SK-N-SH (cell line): ENCODE results near the gene FFAR4. TPM values are rescaled to one million over a fixed set of nuclear protein-coding genes. Genes with fewer than 3 reads are reported as not detected.

Experiments used
- CTCF ChIA-PET: fragments of 300-600, 350-600 bp; formaldehyde crosslinking; extraction: SDS; loops from one replicate; lab custom pipeline; 2021; lab: Yijun Ruan, JAX
- POLR2A ChIA-PET: fragments of 350-600 bp; sonication (Branson Sonifier 250); formaldehyde crosslinking; extraction: SDS; loops from one replicate; lab custom pipeline; 2020; ENCODE audit warnings: antibody characterized with exemption, inconsistent platforms; lab: Yijun Ruan, JAX
- DNase-seq: peaks from one replicate; pipeline ENCODE4 v3.0.0; 2012
- H2AFZ ChIP-seq: fragments of 200-600 bp; sonication (generic); 2 replicates; pipeline ENCODE4 v1.8.1; 2016; ENCODE audit warnings: antibody characterized with exemption, mild to moderate bottlenecking, low read depth
- H3F3A ChIP-seq: fragments of 200-600 bp; sonication (generic); replicated peaks from 2 replicates; pipeline ENCODE3; 2016; ENCODE audit warnings: antibody characterized with exemption, mild to moderate bottlenecking; ENCODE audit not compliant: insufficient read depth
- H3K27ac ChIP-seq, 2 experiments: fragments of 200-500 bp in 1 of 2; fragments of 200-600 bp in 1 of 2; sonication (Bioruptor generic) in 1 of 2; sonication (generic), shearing (Covaris generic) in 1 of 2; 2 replicates each; pipeline versions ENCODE4 v1.5.1 to v1.6.1; 2014 to 2016; ENCODE audit warnings: low read depth in 2 of 2, inconsistent platforms in 1 of 2, low read length in 1 of 2, mild to moderate bottlenecking in 1 of 2, mixed read lengths in 1 of 2
- H3K27me3 ChIP-seq: fragments of 200-600 bp; sonication (generic), shearing (Covaris generic); 2 replicates; pipeline ENCODE4 v1.6.1; 2016; ENCODE audit warnings: mixed run types; ENCODE audit not compliant: insufficient read depth
- H3K36me3 ChIP-seq, 2 experiments: fragments of 200-500 bp in 1 of 2; fragments of 200-600 bp in 1 of 2; sonication (Bioruptor generic) in 1 of 2; sonication (generic) in 1 of 2; replicated peaks in 1 of 2; 2 replicates each; pipeline versions ENCODE3 to v1.5.1; 2014 to 2016; ENCODE audit warnings: low read length in 1 of 2, mild to moderate bottlenecking in 1 of 2; ENCODE audit not compliant: insufficient read depth in 2 of 2, control insufficient read depth in 1 of 2
- H3K4me1 ChIP-seq, 2 experiments: fragments of 200-500 bp in 1 of 2; fragments of 200-600 bp in 1 of 2; sonication (Bioruptor generic) in 1 of 2; sonication (generic), shearing (Covaris generic) in 1 of 2; 2 replicates each; pipeline versions ENCODE4 v1.5.1 to v1.6.1; 2014 to 2016; ENCODE audit warnings: low read depth in 1 of 2, low read length in 1 of 2, mixed run types in 1 of 2; ENCODE audit not compliant: insufficient read depth in 2 of 2, control insufficient read depth in 1 of 2
- H3K4me2 ChIP-seq: fragments of 200-600 bp; sonication (generic), shearing (Covaris generic); 2 replicates; pipeline ENCODE4 v1.6.1; 2017; ENCODE audit warnings: mixed run types
- H3K4me3 ChIP-seq, 2 experiments: fragments of 200-500 bp in 1 of 2; fragments of 200-600 bp in 1 of 2; sonication (Bioruptor generic) in 1 of 2; sonication (generic), shearing (Covaris generic) in 1 of 2; 2 replicates each; pipeline versions ENCODE4 v1.5.1 to v1.8.1; 2014 to 2016; ENCODE audit warnings: low read depth in 2 of 2, inconsistent platforms in 1 of 2, low read length in 1 of 2, mild to moderate bottlenecking in 1 of 2, mixed read lengths in 1 of 2, moderate library complexity in 1 of 2
- H3K79me2 ChIP-seq: fragments of 200-600 bp; sonication (generic); 2 replicates; pipeline ENCODE4 v1.8.1; 2017; ENCODE audit warnings: mild to moderate bottlenecking; ENCODE audit not compliant: insufficient read depth
- H3K9ac ChIP-seq: fragments of 200-600 bp; sonication (generic); 2 replicates; pipeline ENCODE4 v1.6.1; 2017; ENCODE audit warnings: mixed run types
- H3K9me2 ChIP-seq: fragments of 200-600 bp; sonication (generic); 2 replicates; pipeline ENCODE4 v1.6.1; 2017; ENCODE audit warnings: mixed run types
- H3K9me3 ChIP-seq: fragments of 200-600 bp; sonication (generic); 2 replicates; pipeline ENCODE4 v1.6.1; 2017; ENCODE audit warnings: mixed run types, mild to moderate bottlenecking, moderate library complexity
- H4K20me1 ChIP-seq: fragments of 200-600 bp; sonication (generic); 2 replicates; pipeline ENCODE4 v1.6.1; 2017; ENCODE audit warnings: mild to moderate bottlenecking, mixed run types; ENCODE audit not compliant: insufficient read depth
- CHD2 ChIP-seq: fragments of 150-350 bp; IDR thresholded peaks from 2 replicates; pipeline ENCODE4 v1.6.1; 2018; ENCODE audit warnings: low read length; ENCODE audit not compliant: partially characterized antibody
- ELF1 ChIP-seq: IDR thresholded peaks from 2 replicates; pipeline ENCODE4 v1.4.0; 2012
- EP300 ChIP-seq, 2 experiments: IDR thresholded peaks; 2 replicates each; pipeline versions ENCODE4 v1.4.0 to v1.6.1; 2012; ENCODE audit warnings: borderline replicate concordance in 1 of 2, low read depth in 1 of 2, low read length in 1 of 2
- EZH2phosphoT487 ChIP-seq: fragments of 200-600 bp; sonication (generic); IDR thresholded peaks from 2 replicates; pipeline ENCODE4 v1.6.1; 2017; ENCODE audit warnings: low read depth, mixed run types, mild to moderate bottlenecking, antibody characterized with exemption, moderate library complexity, borderline replicate concordance
- FOXM1 ChIP-seq: IDR thresholded peaks from 2 replicates; pipeline ENCODE4 v1.4.0; 2012; ENCODE audit warnings: low read depth, mild to moderate bottlenecking
- GATA2 ChIP-seq: sonication (generic); formaldehyde crosslinking; IDR thresholded peaks from 2 replicates; pipeline ENCODE4 v1.5.0; 2020; ENCODE audit warnings: mild to moderate bottlenecking, missing genetic modification reagents
- JUND ChIP-seq: IDR thresholded peaks from 2 replicates; pipeline ENCODE4 v1.4.0; 2012
- MAX ChIP-seq: IDR thresholded peaks from 2 replicates; pipeline ENCODE4 v1.4.0; 2012; ENCODE audit warnings: low read depth
- MXI1 ChIP-seq: IDR thresholded peaks from 2 replicates; pipeline ENCODE4 v1.6.1; 2012; ENCODE audit warnings: mild to moderate bottlenecking, low read depth, low read length, improper control_type of control experiment
- NFIC ChIP-seq: IDR thresholded peaks from 2 replicates; pipeline ENCODE4 v1.4.0; 2012; ENCODE audit warnings: borderline replicate concordance
- POLR2AphosphoS5 ChIP-seq: IDR thresholded peaks from 2 replicates; pipeline ENCODE4 v1.6.1; 2012; ENCODE audit warnings: low read depth, low read length
- RCOR1 ChIP-seq: fragments of 150-350 bp; IDR thresholded peaks from 2 replicates; pipeline ENCODE4 v1.6.1; 2017; ENCODE audit warnings: antibody characterized with exemption, low read length
- RFX5 ChIP-seq: IDR thresholded peaks from 2 replicates; pipeline ENCODE4 v1.6.1; 2012; ENCODE audit warnings: mild to moderate bottlenecking, improper control_type of control experiment, low read length
- RXRA ChIP-seq: IDR thresholded peaks from 2 replicates; pipeline ENCODE4 v1.4.0; 2012; ENCODE audit warnings: low read depth, mild to moderate bottlenecking, borderline replicate concordance
- TAF1 ChIP-seq: IDR thresholded peaks from 2 replicates; pipeline ENCODE4 v1.6.1; 2012; ENCODE audit warnings: low read depth, mild to moderate bottlenecking, low read length, moderate library complexity, borderline replicate concordance
- TEAD4 ChIP-seq: IDR thresholded peaks from 2 replicates; pipeline ENCODE4 v1.4.0; 2012; ENCODE audit warnings: mild to moderate bottlenecking, borderline replicate concordance; ENCODE audit not compliant: insufficient read depth
- ZBTB33 ChIP-seq: IDR thresholded peaks from 2 replicates; pipeline ENCODE4 v1.4.0; 2012; ENCODE audit warnings: low read depth, borderline replicate concordance
- WGBS: methylation state at CpG from one replicate; pipeline ENCODE4 v1.1.6; 2017; ENCODE audit warnings: low lambda C conversion rate; 5-methylcytosine and 5-hydroxymethylcytosine counted together
- polyA plus RNA-seq, 3 experiments: library from polyadenylated mRNA; depleted of rRNA; stranded (reverse); fragments of >200 nt; gene quantifications; 2 replicates each; pipeline ENCODE4 v1.2.3, GENCODE V29; 2012
- TF ChIP-seq, protein P1 (sequence below): fragments of 200-600 bp; sonication (generic); IDR thresholded peaks from 2 replicates; pipeline ENCODE4 v1.6.1; 2017; ENCODE audit warnings: antibody characterized with exemption, mild to moderate bottlenecking, moderate library complexity

Gene FFAR4
- polyA plus RNA-seq, 1 of the 3 experiments (the other 2 are of a cell fraction), result not detected

DNA sequence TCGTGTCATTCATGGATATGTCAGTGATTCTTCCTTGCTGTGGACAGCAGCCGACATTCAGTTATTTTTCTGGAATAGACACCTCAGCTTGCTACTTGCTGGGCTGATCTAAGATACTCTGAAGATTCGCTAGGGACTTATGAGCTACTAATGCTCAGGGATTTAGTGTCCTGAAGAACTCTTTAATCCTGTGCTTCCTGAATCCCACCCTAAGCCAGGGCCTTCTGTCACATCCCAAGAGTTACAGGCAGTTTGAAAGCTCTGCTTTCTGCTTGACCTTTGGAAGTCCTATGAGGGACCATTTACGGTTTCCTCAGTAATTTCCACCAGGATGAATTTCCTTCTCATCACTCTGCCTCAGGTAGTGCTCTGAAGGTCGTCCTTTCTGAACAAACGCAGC, 45.8 kb downstream of the FFAR4 start, which contains the start of gene PDE6C:
Gene PDE6C, plus strand, starts transcription at position 227 of the 400 bp plus-strand sequence. CDS start 189 bp downstream, outside the sequence.
- no peaks in the 10 kb centered on the region for H3K79me2 ChIP-seq
- no peak within 1 kb of the TSS for H3K4me3 ChIP-seq
- 28% methylated on average over 6 of the region's 6 CpGs for WGBS
- no peak within 1 kb of the TSS for H3K9ac ChIP-seq
- DNase-seq, result no peak
- H3K36me3 ChIP-seq, result no peaks in the 10 kb centered on the region
- no peak within 1 kb of the TSS for H2AFZ ChIP-seq
- H3K4me1 ChIP-seq, result no peaks in the 10 kb centered on the region
- ChIA-PET CTCF (interaction anchor here (1.0 kb wide), 2 partner anchors 23 to 247 kb away, joined by 3 read pairs; no protein-coding TSS in a partner anchor), POLR2A (no interaction called here)
- H3F3A ChIP-seq, result no peaks in the 10 kb centered on the region
- no peaks in the 10 kb centered on the region for H3K9me3 ChIP-seq
- H3K4me2 ChIP-seq, result no peak within 1 kb of the TSS
- no peak for TF ChIP-seq MAX
- TF ChIP-seq MXI1, result no peak
- no peak for TF ChIP-seq ZBTB33
- no peak for TF ChIP-seq CHD2
- no peak for TF ChIP-seq TAF1
- no peak for TF ChIP-seq NFIC
- no peak for TF ChIP-seq TEAD4
- no peak for TF ChIP-seq EZH2phosphoT487
- TF ChIP-seq POLR2AphosphoS5, result no peak
- TF ChIP-seq RXRA, result no peak
- TF ChIP-seq RFX5, result no peak
- TF ChIP-seq JUND, result no peak
- no peak for TF ChIP-seq EP300 (IDR thresholded peaks at IDR 0.05; ENCODE audit: borderline replicate concordance in 1 of 2, low read depth in 1 of 2, low read length in 1 of 2)
- TF ChIP-seq ELF1, result no peak
- no peak for TF ChIP-seq FOXM1
- no peak for TF ChIP-seq RCOR1
- TF ChIP-seq, protein P1, sequence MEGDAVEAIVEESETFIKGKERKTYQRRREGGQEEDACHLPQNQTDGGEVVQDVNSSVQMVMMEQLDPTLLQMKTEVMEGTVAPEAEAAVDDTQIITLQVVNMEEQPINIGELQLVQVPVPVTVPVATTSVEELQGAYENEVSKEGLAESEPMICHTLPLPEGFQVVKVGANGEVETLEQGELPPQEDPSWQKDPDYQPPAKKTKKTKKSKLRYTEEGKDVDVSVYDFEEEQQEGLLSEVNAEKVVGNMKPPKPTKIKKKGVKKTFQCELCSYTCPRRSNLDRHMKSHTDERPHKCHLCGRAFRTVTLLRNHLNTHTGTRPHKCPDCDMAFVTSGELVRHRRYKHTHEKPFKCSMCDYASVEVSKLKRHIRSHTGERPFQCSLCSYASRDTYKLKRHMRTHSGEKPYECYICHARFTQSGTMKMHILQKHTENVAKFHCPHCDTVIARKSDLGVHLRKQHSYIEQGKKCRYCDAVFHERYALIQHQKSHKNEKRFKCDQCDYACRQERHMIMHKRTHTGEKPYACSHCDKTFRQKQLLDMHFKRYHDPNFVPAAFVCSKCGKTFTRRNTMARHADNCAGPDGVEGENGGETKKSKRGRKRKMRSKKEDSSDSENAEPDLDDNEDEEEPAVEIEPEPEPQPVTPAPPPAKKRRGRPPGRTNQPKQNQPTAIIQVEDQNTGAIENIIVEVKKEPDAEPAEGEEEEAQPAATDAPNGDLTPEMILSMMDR, result no peak
- no peak for TF ChIP-seq GATA2 (CRISPR knock-in tag)
- peaks cover 12% of the 10 kb centered on the region; the same call in 1 of the 2 replicates for H3K27me3 ChIP-seq
- H3K9me2 ChIP-seq, result no peaks in the 10 kb centered on the region
- no peak within 1 kb of the TSS for H3K27ac ChIP-seq
- H4K20me1 ChIP-seq, result no peaks in the 10 kb centered on the region
